ENCODE results near the gene SH3RF3.

Gene SH3RF3

DNA sequence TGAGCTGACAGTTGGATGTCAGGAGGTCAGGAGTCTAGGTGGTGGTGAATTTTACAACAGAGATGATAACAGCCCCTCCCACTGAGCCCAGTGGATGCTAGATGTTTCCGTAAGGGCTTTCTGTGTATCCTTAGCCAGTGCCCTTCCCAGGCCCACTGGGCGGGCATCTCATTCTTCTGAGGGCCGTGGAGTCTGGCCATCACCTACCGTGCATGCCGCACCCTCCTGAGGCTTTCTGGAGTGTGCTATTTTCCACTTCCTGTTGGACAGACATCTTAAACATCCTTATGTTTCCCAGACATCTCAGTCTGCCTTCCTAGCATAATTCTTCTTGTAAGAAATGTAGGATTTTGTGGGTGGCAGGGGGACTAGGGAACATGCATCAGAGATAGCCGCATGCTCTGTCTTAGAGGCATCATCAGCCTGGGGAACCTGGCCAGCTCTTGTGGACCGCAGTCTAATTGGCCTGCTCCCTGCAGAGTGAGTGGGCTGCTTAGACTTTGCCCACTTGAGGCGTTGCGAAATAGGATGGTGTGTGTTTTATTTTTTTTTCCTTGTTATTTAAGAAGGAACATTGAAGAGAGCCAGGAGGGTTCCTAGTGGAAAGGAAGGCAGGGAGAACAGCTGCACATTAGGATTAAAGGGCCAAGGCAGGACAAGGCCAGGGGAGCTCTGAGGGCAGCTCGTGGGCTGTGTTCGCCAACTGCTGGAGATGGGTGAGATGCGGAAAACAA lies 135.8 kb downstream of the SH3RF3 start:
- H3K4me3 ChIP-seq (ENCODE audit: low read depth, low read length), result no peak overlapping the region
- TF ChIP-seq, protein P1, sequence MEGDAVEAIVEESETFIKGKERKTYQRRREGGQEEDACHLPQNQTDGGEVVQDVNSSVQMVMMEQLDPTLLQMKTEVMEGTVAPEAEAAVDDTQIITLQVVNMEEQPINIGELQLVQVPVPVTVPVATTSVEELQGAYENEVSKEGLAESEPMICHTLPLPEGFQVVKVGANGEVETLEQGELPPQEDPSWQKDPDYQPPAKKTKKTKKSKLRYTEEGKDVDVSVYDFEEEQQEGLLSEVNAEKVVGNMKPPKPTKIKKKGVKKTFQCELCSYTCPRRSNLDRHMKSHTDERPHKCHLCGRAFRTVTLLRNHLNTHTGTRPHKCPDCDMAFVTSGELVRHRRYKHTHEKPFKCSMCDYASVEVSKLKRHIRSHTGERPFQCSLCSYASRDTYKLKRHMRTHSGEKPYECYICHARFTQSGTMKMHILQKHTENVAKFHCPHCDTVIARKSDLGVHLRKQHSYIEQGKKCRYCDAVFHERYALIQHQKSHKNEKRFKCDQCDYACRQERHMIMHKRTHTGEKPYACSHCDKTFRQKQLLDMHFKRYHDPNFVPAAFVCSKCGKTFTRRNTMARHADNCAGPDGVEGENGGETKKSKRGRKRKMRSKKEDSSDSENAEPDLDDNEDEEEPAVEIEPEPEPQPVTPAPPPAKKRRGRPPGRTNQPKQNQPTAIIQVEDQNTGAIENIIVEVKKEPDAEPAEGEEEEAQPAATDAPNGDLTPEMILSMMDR (conservative IDR thresholded peaks at IDR 0.05; ENCODE audit: low read depth, low read length), result no peak
- peak; percentile 70 for DNase-seq (ENCODE audit: low read depth)

DNA sequence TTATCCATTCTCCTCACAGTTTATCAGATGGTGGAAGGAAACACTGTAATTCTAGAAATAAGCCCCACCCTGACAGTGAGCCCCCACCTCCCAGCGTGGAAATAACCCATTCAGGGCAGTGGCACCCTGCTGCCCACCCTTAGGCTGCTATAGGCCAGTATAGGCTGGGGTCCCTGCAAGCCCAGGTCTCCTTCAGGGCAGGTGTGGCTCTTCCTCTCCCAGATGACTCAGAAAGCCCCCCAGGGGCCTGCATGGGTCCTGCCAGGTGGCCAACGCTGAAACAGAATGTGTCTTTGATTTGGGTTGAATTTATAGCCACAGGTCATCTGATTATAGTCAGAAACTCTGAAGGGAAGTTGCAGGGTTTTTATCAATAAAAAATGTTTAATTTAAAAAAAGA lies 136.4 kb downstream of the SH3RF3 start:
- TF ChIP-seq, protein P1 (conservative IDR thresholded peaks at IDR 0.05; ENCODE audit: low read depth, low read length), result no peak

DNA sequence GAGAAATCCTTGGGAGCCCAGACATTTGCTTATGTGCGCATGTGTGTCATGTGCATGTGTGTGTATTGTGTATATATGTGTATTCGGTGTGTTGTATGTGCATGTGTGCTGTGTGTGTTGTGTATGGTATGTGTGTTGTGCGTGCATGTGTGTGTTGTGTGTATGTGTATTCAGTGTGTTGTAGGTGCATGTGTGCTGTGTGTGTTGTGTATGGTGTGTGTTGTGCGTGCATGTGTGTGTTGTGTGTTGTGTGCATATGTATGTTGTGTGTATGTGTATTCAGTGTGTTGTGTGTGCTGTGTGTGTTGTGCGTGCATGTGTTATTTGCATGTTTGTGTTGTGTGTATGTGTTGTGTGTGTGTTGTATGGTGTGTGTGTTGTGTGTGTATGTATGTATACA lies 136.9 kb downstream of the SH3RF3 start:
- TF ChIP-seq, protein P1 (conservative IDR thresholded peaks at IDR 0.05; ENCODE audit: low read depth, low read length), result no peak
- DNase-seq (ENCODE audit: low read depth), result no peak
- no peak overlapping the region for H3K4me3 ChIP-seq (ENCODE audit: low read depth, low read length)

More for the DNA sequence above, 136.4 kb downstream of the SH3RF3 start:
- H3K4me3 ChIP-seq (ENCODE audit: low read depth, low read length), result no peak overlapping the region
- DNase-seq (ENCODE audit: low read depth), result no peak

DNA sequence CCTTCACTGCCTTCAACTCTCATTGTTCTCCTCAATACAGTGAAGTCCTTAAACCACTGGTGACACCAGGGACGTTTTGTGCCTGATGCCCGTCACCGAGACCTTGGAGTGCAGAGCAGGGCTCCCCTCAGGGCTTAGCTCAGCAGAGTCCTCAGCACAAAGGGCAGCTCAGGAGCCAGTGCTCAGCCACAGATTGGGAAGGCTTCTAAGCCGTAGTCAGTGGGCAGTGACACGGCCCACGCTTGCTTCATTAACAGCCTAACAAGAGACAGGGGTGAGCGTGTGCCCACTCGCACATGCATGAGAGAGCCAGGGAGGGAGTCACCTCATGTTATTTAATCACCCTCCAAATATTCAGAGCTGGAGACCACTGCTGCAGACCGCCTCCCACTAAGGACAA lies 137.5 kb downstream of the SH3RF3 start:
- TF ChIP-seq, protein P1 (conservative IDR thresholded peaks at IDR 0.05; ENCODE audit: low read depth, low read length), result no peak
- DNase-seq (ENCODE audit: low read depth), result no peak
- no peak overlapping the region for H3K4me3 ChIP-seq (ENCODE audit: low read depth, low read length)

DNA sequence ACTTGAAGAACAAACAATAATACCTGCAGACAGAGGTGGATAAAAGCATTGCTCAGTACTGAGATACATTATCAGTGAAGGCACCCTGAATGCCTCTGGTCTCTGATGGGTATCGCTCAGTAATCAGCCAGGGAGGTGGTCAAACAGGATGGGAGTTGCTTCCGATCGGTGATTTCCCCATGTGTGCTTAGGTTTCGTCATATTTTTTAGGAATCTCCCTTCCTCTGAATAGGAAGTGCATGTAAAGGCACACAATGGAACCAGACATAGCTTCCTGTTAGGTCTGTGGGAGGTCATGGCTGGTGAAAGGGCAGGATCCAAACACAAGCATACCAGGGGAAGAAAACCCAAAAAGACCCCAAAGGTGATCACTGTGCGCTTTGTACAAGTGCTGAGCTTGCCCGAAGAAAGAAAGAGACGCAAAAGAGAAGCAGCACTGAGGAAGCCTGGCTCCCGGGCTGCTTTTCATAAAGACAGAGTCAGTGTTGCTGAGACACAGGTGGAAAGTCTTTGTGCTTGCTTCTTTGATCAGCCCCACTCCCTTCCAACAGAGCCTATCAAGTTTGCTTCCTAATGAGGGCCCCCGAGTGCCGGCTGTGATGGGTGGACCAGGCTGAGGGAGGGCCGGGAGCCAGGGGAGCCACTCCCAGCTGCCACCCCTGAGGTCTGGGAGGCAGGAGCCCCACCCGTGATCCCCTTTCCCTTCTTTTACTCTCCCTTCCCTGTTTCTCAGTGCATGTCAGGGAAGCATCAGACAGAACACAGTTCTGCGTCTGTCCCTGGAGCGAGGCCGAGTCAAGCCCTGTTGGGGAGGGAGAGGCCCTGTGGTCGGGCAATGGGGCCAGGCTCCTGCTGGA lies 138.2 kb downstream of the SH3RF3 start:
- no peak overlapping the region for H3K4me3 ChIP-seq (ENCODE audit: low read depth, low read length)
- TF ChIP-seq, protein P1 (conservative IDR thresholded peaks at IDR 0.05; ENCODE audit: low read depth, low read length), result no peak
- DNase-seq (ENCODE audit: low read depth), result peak; percentile 43

DNA sequence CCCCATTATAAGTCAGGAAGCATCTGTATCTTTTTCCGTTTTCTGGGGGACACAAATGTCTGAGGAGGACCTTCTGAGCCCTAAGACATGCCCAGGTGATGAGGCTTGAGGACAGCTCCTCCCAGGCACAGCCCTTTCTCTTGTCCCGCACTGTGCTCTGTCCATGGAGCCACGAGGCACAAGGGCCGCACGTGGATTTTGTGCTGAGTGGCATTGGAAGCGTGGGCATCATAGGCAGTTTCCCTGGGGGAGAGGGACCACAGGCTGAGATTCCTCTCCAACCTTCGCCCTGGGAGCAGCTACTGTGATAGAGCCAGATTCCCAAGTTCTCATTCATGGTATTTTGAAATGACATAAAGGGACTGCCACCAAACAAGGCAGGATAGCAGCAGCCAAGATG lies 139.9 kb downstream of the SH3RF3 start:
- DNase-seq (ENCODE audit: low read depth), result no peak
- TF ChIP-seq, protein P1 (conservative IDR thresholded peaks at IDR 0.05; ENCODE audit: low read depth, low read length), result no peak
- no peak overlapping the region for H3K4me3 ChIP-seq (ENCODE audit: low read depth, low read length)
